IPS-NIHi11 (cell line): ENCODE data around the gene ZCCHC24.

ENCODE experiments used
- DNase-seq: peaks from one replicate; pipeline ENCODE4 v3.0.0; 2012; ENCODE audit warnings: mixed read lengths, low spot score

Gene ZCCHC24

GRCh38 chr10:79360499-79361342, 84.7 kb downstream of the ZCCHC24 start:
- no peak for DNase-seq

- no peak for DNase-seq
Measured at GRCh38 chr10:79359816-79360498, 85.5 kb downstream of the ZCCHC24 start.

- DNase-seq: no peak
Measured at GRCh38 chr10:79358811-79359210, 86.6 kb downstream of the ZCCHC24 start.

GRCh38 chr10:79357180-79357579, 88.2 kb downstream of the ZCCHC24 start:
- no peak for DNase-seq

GRCh38 chr10:79356104-79356503, 89.3 kb downstream of the ZCCHC24 start:
- no peak for DNase-seq

- DNase-seq: no peak
Measured at GRCh38 chr10:79355420-79356017, 89.9 kb downstream of the ZCCHC24 start.

- DNase-seq: no peak
Measured at GRCh38 chr10:79354615-79355014, 90.8 kb downstream of the ZCCHC24 start.

GRCh38 chr10:79354141-79354540, 91.3 kb downstream of the ZCCHC24 start:
- no peak for DNase-seq

- DNase-seq: no peak
Measured at GRCh38 chr10:79353726-79354125, 91.7 kb downstream of the ZCCHC24 start.

GRCh38 chr10:79353000-79353406, 92.4 kb downstream of the ZCCHC24 start:
- DNase-seq: no peak

GRCh38 chr10:79352035-79352877, 93.2 kb downstream of the ZCCHC24 start:
- no peak for DNase-seq

- DNase-seq: no peak
Measured at GRCh38 chr10:79351332-79351731, 94.1 kb downstream of the ZCCHC24 start.

GRCh38 chr10:79350407-79351154, 94.8 kb downstream of the ZCCHC24 start:
- DNase-seq: no peak

GRCh38 chr10:79349766-79350406, 95.5 kb downstream of the ZCCHC24 start:
- DNase-seq: no peak

- no peak for DNase-seq
Measured at GRCh38 chr10:79349072-79349491, 96.3 kb downstream of the ZCCHC24 start.

- no peak for DNase-seq
Measured at GRCh38 chr10:79348640-79348988, 96.8 kb downstream of the ZCCHC24 start.

GRCh38 chr10:79347894-79348639, 97.4 kb downstream of the ZCCHC24 start:
- DNase-seq: peak; percentile 73

- DNase-seq: peak; percentile 96
Measured at GRCh38 chr10:79347226-79347893, 98.1 kb downstream of the ZCCHC24 start, which contains the start of gene PPIF. TSS of gene PPIF (plus strand) at chr10:79347469. CDS start at chr10:79347549, 80 bp downstream.
